ENCODE data around the gene SLC43A2.

GRCh38 chr17:1519678-1520077 is 109.0 kb downstream of the SLC43A2 start:
- TF ChIP-seq CTCF (IDR thresholded peaks at IDR 0.05 in 2 of 3, conservative IDR thresholded peaks at IDR 0.05 in 1 of 3; ENCODE audit: control insufficient read depth in 2 of 3, extremely low read depth in 1 of 3, insufficient read depth in 1 of 3, low read depth in 3 of 3, low read length in 3 of 3) (no peak), POLR2AphosphoS5 (IDR thresholded peaks at IDR 0.05; ENCODE audit: low read length) (no peak), MAX (IDR thresholded peaks at IDR 0.05; ENCODE audit: low read depth, low read length) (no peak), RAD21 (IDR thresholded peaks at IDR 0.05; ENCODE audit: insufficient read depth, low read depth, low read length) (no peak), MYC (IDR thresholded peaks at IDR 0.05; ENCODE audit: insufficient read depth, insufficient read length, insufficient replicate concordance, low read length, severe bottlenecking) (no peak), RBBP5 (conservative IDR thresholded peaks at IDR 0.05) (no peak), TAF1 (IDR thresholded peaks at IDR 0.05; ENCODE audit: borderline replicate concordance, low read depth, low read length) (no peak), ZNF24 (IDR thresholded peaks at IDR 0.05) (no peak), RELA (IDR thresholded peaks at IDR 0.05; ENCODE audit: borderline replicate concordance, partially characterized antibody) (no peak), NR2C1 (IDR thresholded peaks at IDR 0.05) (no peak)

Data from GM12878 (cell line).